K562 (cell line): ENCODE measurements around the gene HELZ. TPM values are rescaled to one million over a fixed set of nuclear protein-coding genes. Genes with fewer than 3 reads are reported as not detected.
"Not testable (repeated sequence)": the region's sequence is repeated elsewhere in the genome, so short reads cannot be mapped to it uniquely, and the experiment has no call there.

ENCODE experiments used
- ATAC-seq: fragments of 200-7000 bp; cut with Tn5 transposase; 3 replicates; pipeline ENCODE4 v1.9.1; 2020; ENCODE audit warnings: moderate library complexity
- BruUV-seq: library from RNA; stranded (reverse); fragments of 400-500 nt; replicated peaks from 2 replicates; lab custom pipeline; 2021; lab: Mats Ljungman, UMichigan
- CTCF ChIA-PET: fragments of 300-600 bp; formaldehyde crosslinking; extraction: SDS; loops from one replicate; lab custom pipeline; 2021; ENCODE audit warnings: low intra/inter-chr PET ratio; lab: Yijun Ruan, JAX
- POLR2A ChIA-PET: fragments of 300-600, 350-650 bp; sonication (Branson Sonifier 250); formaldehyde crosslinking; extraction: SDS; loops from one replicate; lab custom pipeline; 2021; ENCODE audit warnings: antibody characterized with exemption, inconsistent platforms; lab: Yijun Ruan, JAX
- DNase-seq, 4 experiments: peaks; one replicate each; pipeline versions ENCODE4 v3.0.0 to v3.0.0-alpha.2; 2011 to 2018; ENCODE audit warnings: low spot score in 3 of 4, mixed read lengths in 3 of 4; ENCODE audit errors: extremely low read depth in 1 of 4
- FAIRE-seq: peaks from 2 replicates; lab custom pipeline; 2011; peaks lifted over from hg19 to GRCh38; lab: Jason Lieb, UNC
- H2AFZ ChIP-seq: 2 replicates; pipeline ENCODE4 v1.6.0; 2011; ENCODE audit warnings: low read depth, low read length, control low read depth, inconsistent platforms
- H3K27ac ChIP-seq: fragments of 200-600 bp; 3 replicates; pipeline ENCODE4 v1.8.0; 2011; ENCODE audit warnings: low read depth, mild to moderate bottlenecking, control low read depth, inconsistent platforms, low read length, moderate library complexity, mixed read lengths; ENCODE audit errors: extremely low read depth
- H3K27me3 ChIP-seq, 2 experiments: fragments of 300-600 bp in 1 of 2; 2 replicates in 1 of 2; 3 replicates in 1 of 2; pipeline versions ENCODE4 v1.6.0 to v1.8.0; 2011; ENCODE audit warnings: inconsistent platforms in 2 of 2, low read length in 2 of 2, mild to moderate bottlenecking in 1 of 2, mixed read lengths in 1 of 2, moderate library complexity in 1 of 2; ENCODE audit not compliant: control insufficient read depth in 2 of 2, insufficient read depth in 2 of 2
- H3K36me3 ChIP-seq: fragments of 300-600 bp; 3 replicates; pipeline ENCODE4 v1.8.0; 2011; ENCODE audit warnings: mild to moderate bottlenecking, low read length, inconsistent platforms; ENCODE audit not compliant: control insufficient read depth, insufficient read depth
- H3K4me1 ChIP-seq, 2 experiments: fragments of 200-600 bp in 1 of 2; replicated peaks in 1 of 2; 2 replicates in 1 of 2; 3 replicates in 1 of 2; pipeline versions ENCODE4 v1.5.1 to v1.8.0; 2011; ENCODE audit warnings: inconsistent platforms in 2 of 2, low read length in 2 of 2, mild to moderate bottlenecking in 1 of 2, mixed read lengths in 1 of 2, moderate library complexity in 1 of 2; ENCODE audit not compliant: control insufficient read depth in 2 of 2, insufficient read depth in 2 of 2
- H3K4me2 ChIP-seq: 2 replicates; pipeline ENCODE4 v1.6.1; 2011; ENCODE audit warnings: low read length, control low read depth, inconsistent platforms, mixed read lengths; ENCODE audit not compliant: insufficient read depth
- H3K4me3 ChIP-seq: fragments of 200-600 bp; sonication (generic), shearing (Covaris generic); 2 replicates; pipeline ENCODE4 v1.5.1; 2016; ENCODE audit warnings: control low read depth, inconsistent platforms
- H3K79me2 ChIP-seq: fragments of 200-600 bp; 3 replicates; pipeline ENCODE4 v1.8.0; 2011; ENCODE audit warnings: low read length, inconsistent platforms; ENCODE audit not compliant: control insufficient read depth, insufficient read depth
- H3K9ac ChIP-seq, 2 experiments: 2 replicates each; pipeline versions ENCODE4 v1.6.0 to v1.6.1; 2011; ENCODE audit warnings: low read depth in 2 of 2, low read length in 2 of 2, control low read depth in 1 of 2, inconsistent platforms in 1 of 2, mild to moderate bottlenecking in 1 of 2, mixed read lengths in 1 of 2; ENCODE audit not compliant: insufficient read depth in 1 of 2
- H3K9me1 ChIP-seq: one replicate; pipeline ENCODE4 v1.6.0; 2011; ENCODE audit warnings: inconsistent platforms, mild to moderate bottlenecking, low read length, moderate library complexity; ENCODE audit not compliant: control insufficient read depth, insufficient read depth
- H3K9me3 ChIP-seq: replicated peaks from 2 replicates; pipeline ENCODE4 v1.5.1; 2011; ENCODE audit warnings: low read depth, low read length, inconsistent platforms; ENCODE audit not compliant: control insufficient read depth, insufficient read depth
- H4K20me1 ChIP-seq: replicated peaks from 2 replicates; pipeline ENCODE4 v1.6.1; 2011; ENCODE audit warnings: low read length, inconsistent platforms, mixed read lengths; ENCODE audit not compliant: control insufficient read depth, insufficient read depth
- CEBPG ChIP-seq, 3 experiments: fragments of 200-800 bp in 1 of 3; sonication (Bioruptor generic) in 1 of 3; sonication (generic) in 1 of 3; formaldehyde crosslinking in 1 of 3; IDR thresholded peaks in 2 of 3; conservative IDR thresholded peaks in 1 of 3; 2 replicates each; pipeline versions ENCODE4 v1.6.1 to v1.8.0; 2016 to 2022; ENCODE audit warnings: missing compliant biosample characterization in 2 of 3, missing genetic modification characterization in 2 of 3, mild to moderate bottlenecking in 1 of 3, missing genetic modification reagents in 1 of 3
- EWSR1 ChIP-seq: fragments of 450-650 bp; IDR thresholded peaks from 2 replicates; pipeline ENCODE4 v1.6.1; 2018; ENCODE audit warnings: borderline replicate concordance, mild to moderate bottlenecking, low read depth, moderate library complexity; ENCODE audit not compliant: partially characterized antibody
- GMEB1 ChIP-seq: fragments of 250-450 bp; sonication (Bioruptor Pico); IDR thresholded peaks from 2 replicates; pipeline ENCODE4 v1.4.0; 2020; ENCODE audit warnings: mild to moderate bottlenecking
- KHSRP ChIP-seq: fragments of 450-650 bp; IDR thresholded peaks from 2 replicates; pipeline ENCODE4 v1.6.1; 2017
- RNF219 ChIP-seq: fragments of 250-450 bp; sonication (Bioruptor Pico); IDR thresholded peaks from 2 replicates; pipeline ENCODE4 v1.5.0; 2022; ENCODE audit warnings: mild to moderate bottlenecking
- TRIM24 ChIP-seq, 2 experiments: fragments of 450-650 bp; IDR thresholded peaks; 2 replicates each; pipeline ENCODE4 v1.6.1; 2016
- ZNF316 ChIP-seq: fragments of 450-650 bp; IDR thresholded peaks from 2 replicates; pipeline ENCODE4 v1.6.1; 2016
- WGBS: fragments of 100-300 bp; shearing (Covaris generic); methylation state at CpG from one replicate; pipeline ENCODE4 v1.1.6; 2016; ENCODE audit warnings: low coverage, mixed read lengths; ENCODE audit not compliant: insufficient coverage; ENCODE audit errors: missing lambda C conversion rate; 5-methylcytosine and 5-hydroxymethylcytosine counted together
- in situ Hi-C: fragments of 300-500 bp; cut with MboI; formaldehyde crosslinking; loops from 4 replicates; pipeline ENCODE4 v1.15.0; 2018; ENCODE audit warnings: inconsistent platforms, mixed read lengths
- intact Hi-C: fragments of 100-400 bp; cut with micrococcal nuclease; formaldehyde crosslinking; loops from 2 replicates; pipeline ENCODE4 v1.14.2; 2022
- polyA plus RNA-seq, 8 experiments: library from polyadenylated mRNA; depleted of rRNA in 4 of 8; stranded (reverse) in 5 of 8; unstranded in 3 of 8; fragments of >200 nt; fragmentation: Nextera tagmentation in 2 of 8; fragmentation: Illumina TruSeq in 1 of 8; extraction: Ambion mirVana in 2 of 8; extraction: Trizol in 1 of 8; gene quantifications; 2 replicates each; pipeline versions ENCODE4 v1.2.1 to v1.2.3, GENCODE V29; 2011 to 2014; ENCODE audit warnings: inconsistent platforms in 1 of 8, missing spikeins in 1 of 8
- total RNA-seq, 7 experiments: library from RNA; depleted of rRNA in 6 of 7; stranded (reverse); fragments of >200 nt in 6 of 7; fragmentation: Illumina TruSeq in 2 of 7; extraction: Trizol in 2 of 7; gene quantifications; 2 replicates each; pipeline versions ENCODE4 v1.2.1 to v1.2.3, GENCODE V29; 2011 to 2021; ENCODE audit warnings: low replicate concordance in 1 of 7

HELZ gene
- total and polyA plus RNA-seq, 9 of the 15 experiments (the other 6 are each of a cell fraction or from before 2014, with no cell fraction given), result 5.2 to 39.8 (median 17.3) TPM

GRCh38 chr17:67256075-67256732, 11.2 kb upstream of the HELZ start (continued):
- TF ChIP-seq ZNF316, result peak; percentile 86
- no peak for TF ChIP-seq KHSRP
- TF ChIP-seq GMEB1 (CRISPR knock-in tag), result no peak
- TF ChIP-seq TRIM24 (IDR thresholded peaks at IDR 0.05), result no peak
- TF ChIP-seq EWSR1, result no peak

GRCh38 chr17:67253384-67253783, 8.4 kb upstream of the HELZ start:
- CTCF ChIA-PET, result no interaction called here
- no TSS peak for BruUV-seq
- H3K9me3 ChIP-seq, result no peaks in the 10 kb centered on the region
- in situ Hi-C loops, result no loop called here
- H3K9me1 ChIP-seq, result no peaks in the 10 kb centered on the region
- H3K4me2 ChIP-seq, result no peak overlapping the region
- 15% methylated on average over 2 of the region's 2 CpGs for WGBS
- DNase-seq, result no peak
- H3K4me1 ChIP-seq, result peaks cover 0 to 4% of the 10 kb centered on the region in 2 experiments; a peak in 3 of 5 replicates
- no peaks in the 10 kb centered on the region for H3K27me3 ChIP-seq
- no peak for TF ChIP-seq RNF219 (CRISPR knock-in tag)
- no peak for TF ChIP-seq CEBPG (CRISPR knock-in tag; IDR thresholded peaks at IDR 0.05)
- TF ChIP-seq CEBPG (tag; conservative IDR thresholded peaks at IDR 0.05 in 1 of 2, IDR thresholded peaks at IDR 0.05 in 1 of 2), result 0 out of 4 replicates have a peak, but pooled peaks of 1 of the 2 experiments have one; percentile 14
- TF ChIP-seq, all 486 proteins: peak for 1
- no peak for ATAC-seq
- no peak overlapping the region for H3K9ac ChIP-seq
- H3K79me2 ChIP-seq, result no peaks in the 10 kb centered on the region
- H4K20me1 ChIP-seq, result no peaks in the 10 kb centered on the region
- intact Hi-C loops, result no loop called here
- POLR2A ChIA-PET, result no interaction called here
- H3K36me3 ChIP-seq, result no peaks in the 10 kb centered on the region
- H2AFZ ChIP-seq, result no peak overlapping the region
- H3K4me3 ChIP-seq, result no peak overlapping the region
- FAIRE-seq, result no peak
- H3K27ac ChIP-seq, result no peak overlapping the region

- H4K20me1 ChIP-seq, H3K4me2 ChIP-seq, POLR2A ChIA-PET, FAIRE-seq, H3K4me3 ChIP-seq, DNase-seq, H3K9ac ChIP-seq, H3K9me1 ChIP-seq, H3K4me1 ChIP-seq, CTCF ChIA-PET, in situ Hi-C loops, H3K27me3 ChIP-seq, BruUV-seq, H2AFZ ChIP-seq, H3K36me3 ChIP-seq, intact Hi-C loops, H3K27ac ChIP-seq, ATAC-seq, H3K9me3 ChIP-seq, H3K79me2 ChIP-seq: not testable (repeated sequence)
- WGBS, result 60% methylated on average over 4 of the region's 4 CpGs
These were observed 6.6 kb upstream of the HELZ start for GRCh38 chr17:67251586-67251985.
